ENCODE measurements around the gene MT3. TPM values are rescaled to one million over a fixed set of nuclear protein-coding genes. Genes with fewer than 3 reads are reported as not detected.

Gene MT3
- total and polyA plus RNA-seq, 9 of the 15 experiments (the other 6 are each of a cell fraction or from before 2014, with no cell fraction given) = not detected

DNA sequence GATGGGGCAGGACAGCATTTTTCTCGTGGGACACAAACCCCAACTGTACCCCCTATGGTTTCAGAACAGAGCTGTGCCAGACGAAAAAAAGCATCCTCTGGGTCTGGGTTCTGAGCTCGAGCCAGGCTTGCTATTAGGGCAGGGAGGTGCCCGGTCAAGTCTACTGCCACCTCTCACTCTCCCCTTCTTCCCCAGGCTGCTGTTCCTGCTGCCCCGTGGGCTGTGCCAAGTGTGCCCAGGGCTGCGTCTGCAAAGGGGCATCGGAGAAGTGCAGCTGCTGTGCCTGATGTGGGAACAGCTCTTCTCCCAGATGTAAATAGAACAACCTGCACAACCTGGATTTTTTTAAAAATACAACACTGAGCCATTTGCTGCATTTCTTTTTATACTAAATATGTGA lies 37.4 kb downstream of the MT3 start:
- POLR2A ChIA-PET = no interaction called here
- no peaks in the 10 kb centered on the region for H3K36me3 ChIP-seq (ENCODE audit: control insufficient read depth, insufficient read depth, low read length)
- H3K4me3 ChIP-seq = no peak overlapping the region
- intact Hi-C loops (cut with micrococcal nuclease) = no loop called here
- no peak overlapping the region for H2AFZ ChIP-seq (ENCODE audit: low read depth, low read length)
- ATAC-seq = no peak
- no TSS peak for BruUV-seq (replicated peaks)
- 0% methylated on average over 5 of the region's 7 CpGs for WGBS (ENCODE audit: insufficient coverage, low coverage, missing lambda C conversion rate)
- H4K20me1 ChIP-seq (replicated peaks; ENCODE audit: control insufficient read depth, insufficient read depth, low read length) = no peaks in the 10 kb centered on the region
- H3K4me2 ChIP-seq (ENCODE audit: insufficient read depth, low read length) = no peak overlapping the region
- no peak overlapping the region for H3K27ac ChIP-seq (ENCODE audit: extremely low read depth, low read depth, low read length)
- no peak for FAIRE-seq
- H3K27me3 ChIP-seq (ENCODE audit: control insufficient read depth in 2 of 2, insufficient read depth in 2 of 2, low read length in 2 of 2) = peaks cover 21 to 45% of the 10 kb centered on the region in 2 experiments; a peak in 4 of 5 replicates
- no peaks in the 10 kb centered on the region for H3K79me2 ChIP-seq (ENCODE audit: control insufficient read depth, insufficient read depth, low read length)
- DNase-seq (ENCODE audit: extremely low read depth in 1 of 4, low spot score in 3 of 4) = no peak
- no peak overlapping the region for H3K9ac ChIP-seq (ENCODE audit: insufficient read depth in 1 of 2, low read depth in 2 of 2, low read length in 2 of 2)
- H3K9me1 ChIP-seq (ENCODE audit: control insufficient read depth, insufficient read depth, low read length) = no peaks in the 10 kb centered on the region
- H3K4me1 ChIP-seq (replicated peaks in 1 of 2; ENCODE audit: control insufficient read depth in 2 of 2, insufficient read depth in 2 of 2, low read length in 2 of 2) = peaks cover 0 to 7% of the 10 kb centered on the region in 2 experiments; a peak in 2 of 5 replicates
- no peak for TF ChIP-seq RB1 (IDR thresholded peaks at IDR 0.05; ENCODE audit: low read depth)
- no peak for TF ChIP-seq TOE1 (IDR thresholded peaks at IDR 0.05; ENCODE audit: borderline replicate concordance)
- TF ChIP-seq TOE1 (CRISPR knock-in tag; IDR thresholded peaks at IDR 0.05; ENCODE audit: borderline replicate concordance, low read depth) = no peak
- no peak for TF ChIP-seq CHD4 (IDR thresholded peaks at IDR 0.05; ENCODE audit: insufficient read depth, insufficient replicate concordance, low read depth, low read length, poor library complexity, severe bottlenecking)
- no peak for TF ChIP-seq EP400 (IDR thresholded peaks at IDR 0.05)
- TF ChIP-seq, protein P1, sequence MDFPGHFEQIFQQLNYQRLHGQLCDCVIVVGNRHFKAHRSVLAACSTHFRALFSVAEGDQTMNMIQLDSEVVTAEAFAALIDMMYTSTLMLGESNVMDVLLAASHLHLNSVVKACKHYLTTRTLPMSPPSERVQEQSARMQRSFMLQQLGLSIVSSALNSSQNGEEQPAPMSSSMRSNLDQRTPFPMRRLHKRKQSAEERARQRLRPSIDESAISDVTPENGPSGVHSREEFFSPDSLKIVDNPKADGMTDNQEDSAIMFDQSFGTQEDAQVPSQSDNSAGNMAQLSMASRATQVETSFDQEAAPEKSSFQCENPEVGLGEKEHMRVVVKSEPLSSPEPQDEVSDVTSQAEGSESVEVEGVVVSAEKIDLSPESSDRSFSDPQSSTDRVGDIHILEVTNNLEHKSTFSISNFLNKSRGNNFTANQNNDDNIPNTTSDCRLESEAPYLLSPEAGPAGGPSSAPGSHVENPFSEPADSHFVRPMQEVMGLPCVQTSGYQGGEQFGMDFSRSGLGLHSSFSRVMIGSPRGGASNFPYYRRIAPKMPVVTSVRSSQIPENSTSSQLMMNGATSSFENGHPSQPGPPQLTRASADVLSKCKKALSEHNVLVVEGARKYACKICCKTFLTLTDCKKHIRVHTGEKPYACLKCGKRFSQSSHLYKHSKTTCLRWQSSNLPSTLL (IDR thresholded peaks at IDR 0.05) = no peak
- no peak for TF ChIP-seq TAF9B (IDR thresholded peaks at IDR 0.05; ENCODE audit: partially characterized antibody)
- no peak for TF ChIP-seq PURB (CRISPR knock-in tag; IDR thresholded peaks at IDR 0.05; ENCODE audit: low read depth)
- no peak for TF ChIP-seq EWSR1 (IDR thresholded peaks at IDR 0.05; ENCODE audit: borderline replicate concordance, low read depth, partially characterized antibody)
- CTCF ChIA-PET (ENCODE audit: low intra/inter-chr PET ratio) = no interaction called here
- in situ Hi-C loops (cut with MboI) = no loop called here
- H3K9me3 ChIP-seq (replicated peaks; ENCODE audit: control insufficient read depth, insufficient read depth, low read depth, low read length) = no peaks in the 10 kb centered on the region
